Small intestine (tissue), 7 donors: Measurements from ENCODE around the gene UBL4A. TPM values are rescaled to one million over a fixed set of nuclear protein-coding genes. Genes with fewer than 3 reads are reported as not detected.

Experiments used
- DNase-seq, 2 donors: peaks; one replicate each; pipeline versions ENCODE4 v3.0.0 to v3.0.0-alpha.2; 2013
- FAIRE-seq: peaks from 2 replicates; lab custom pipeline; 2012; peaks lifted over from hg19 to GRCh38; lab: Jason Lieb, UNC
- H3K27ac ChIP-seq, 3 donors: one replicate each; pipeline ENCODE4 v1.5.1; 2013; ENCODE audit warnings: low read length in 2 of 3, mild to moderate bottlenecking in 2 of 3, control low read depth in 1 of 3, inconsistent platforms in 1 of 3, low read depth in 1 of 3, moderate library complexity in 1 of 3
- H3K27me3 ChIP-seq, 3 donors: one replicate each; pipeline ENCODE4 v1.6.1; 2013; ENCODE audit warnings: low read length in 3 of 3, inconsistent platforms in 1 of 3; ENCODE audit not compliant: control insufficient read depth in 3 of 3, insufficient read depth in 3 of 3
- H3K36me3 ChIP-seq, 3 donors: one replicate each; pipeline ENCODE4 v1.6.1; 2013; ENCODE audit warnings: low read length in 3 of 3, inconsistent platforms in 1 of 3, low read depth in 1 of 3, mild to moderate bottlenecking in 1 of 3, moderate library complexity in 1 of 3; ENCODE audit not compliant: control insufficient read depth in 3 of 3, insufficient read depth in 2 of 3
- H3K4me1 ChIP-seq, 3 donors: one replicate each; pipeline ENCODE4 v1.6.1; 2013; ENCODE audit warnings: low read length in 2 of 3, inconsistent platforms in 1 of 3, low read depth in 1 of 3, mild to moderate bottlenecking in 1 of 3, moderate library complexity in 1 of 3; ENCODE audit not compliant: control insufficient read depth in 3 of 3, insufficient read depth in 2 of 3
- H3K4me3 ChIP-seq, 3 donors: one replicate each; pipeline ENCODE4 v1.5.1; 2013; ENCODE audit warnings: low read length in 3 of 3, control low read depth in 1 of 3, inconsistent platforms in 1 of 3, low read depth in 1 of 3, mild to moderate bottlenecking in 1 of 3, moderate library complexity in 1 of 3
- H3K9me3 ChIP-seq, 2 donors: one replicate each; pipeline ENCODE4 v1.6.1; 2013; ENCODE audit warnings: low read depth in 1 of 2, low read length in 1 of 2; ENCODE audit not compliant: control insufficient read depth in 2 of 2, insufficient read depth in 1 of 2
- WGBS, 3 donors: extraction: QIAGEN DNeasy Blood & Tissue Kit; methylation state at CpG; one replicate each; pipeline ENCODE4 v1.1.7; 2013; 5-methylcytosine and 5-hydroxymethylcytosine counted together
- polyA plus RNA-seq, 4 donors: library from polyadenylated mRNA; stranded (reverse) in 3 of 4; unstranded in 1 of 4; fragments of 200-250 nt in 3 of 4; fragments of 120-200 nt in 1 of 4; gene quantifications; one replicate each; pipeline versions ENCODE4 v1.2.1 to v1.2.3, GENCODE V29; 2013
- donor health status: healthy with polysubstance abuse.
- donor health status: control.
- donor health status: control.
- donor health status: Bipolar disorder and iron deficiency.
- donor health status: healthy.

UBL4A gene
- polyA plus RNA-seq, 4 donors, result 23.8 to 32.3 (median 28.3) TPM

DNA sequence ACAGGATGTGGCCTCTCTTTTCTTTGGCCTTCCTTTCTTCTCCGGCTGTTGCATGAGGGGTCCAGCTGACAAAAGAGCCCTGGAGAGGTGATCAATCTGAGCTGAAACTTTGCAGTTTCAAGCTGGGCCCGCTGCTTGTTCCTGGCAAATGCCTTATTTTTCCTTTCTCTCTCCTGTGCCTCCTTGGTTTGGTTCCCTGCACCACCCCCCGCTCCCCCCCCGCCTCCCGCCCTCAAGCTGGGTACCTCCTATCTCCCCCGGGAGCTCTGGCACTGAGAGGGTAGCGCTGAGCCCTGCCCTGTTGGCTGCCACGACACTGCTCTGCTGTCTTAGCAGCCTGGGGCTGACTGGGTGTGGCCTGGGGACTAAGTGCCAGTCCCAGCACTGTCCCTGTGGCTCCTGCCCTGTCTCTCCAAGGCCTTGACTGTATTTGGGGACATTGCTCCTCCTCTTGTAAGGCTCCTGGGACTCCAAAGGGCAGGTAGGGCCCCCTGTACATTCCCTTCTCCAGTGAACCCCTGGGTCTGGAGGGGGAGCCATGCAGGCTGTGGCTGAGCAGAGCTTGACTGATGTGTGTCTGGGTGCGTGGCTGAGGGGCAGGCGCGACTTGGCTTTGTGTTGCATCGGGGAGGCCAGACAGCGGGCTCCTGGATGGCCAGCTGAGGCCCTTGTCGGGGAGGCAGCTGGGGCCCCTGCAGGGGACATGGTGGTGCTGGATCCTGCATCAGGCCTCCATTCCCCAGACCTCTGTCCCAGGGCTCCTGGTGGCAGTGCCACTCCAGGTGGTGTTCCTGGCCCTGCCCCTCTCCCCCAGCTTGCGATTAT lies 27.2 kb downstream of the UBL4A start:
- DNase-seq, result peak; percentile 46 to 60
- FAIRE-seq, result no peak
- Histone ChIP-seq H3K36me3 (peaks cover 0 to 39% (median 0%) of the 10 kb centered on the region in 3 donors), H3K4me1 (peaks cover 0 to 6% (median 0%) of the 10 kb centered on the region in 3 donors), H3K27ac (peak overlapping the region in 2 of 3 donors; percentile 54 to 61), H3K9me3 (no peaks in the 10 kb centered on the region), H3K27me3 (no peaks in the 10 kb centered on the region), H3K4me3 (peak overlapping the region; percentile 41 to 85 (median 62))
- WGBS, 3 donors, result 22 to 54% (median 34%) methylated on average over 6 to 15 of the region's 15 CpGs

GRCh38 chrX:154458116-154458953 lies 28.1 kb downstream of the UBL4A start, which contains the start of gene PLXNA3:
TSS of gene PLXNA3 (plus strand) at chrX:154458281. CDS start at chrX:154460184, 1,903 bp downstream.
- Histone ChIP-seq H3K9me3 (no peaks in the 10 kb centered on the region), H3K27ac (peak within 1 kb of the TSS in 2 of 3 donors; percentile 61 to 62), H3K36me3 (peaks cover 0 to 32% (median 0%) of the 10 kb centered on the region in 3 donors), H3K4me1 (peaks cover 0 to 6% (median 0%) of the 10 kb centered on the region in 3 donors), H3K4me3 (peak within 1 kb of the TSS; percentile 41 to 85 (median 62)), H3K27me3 (no peaks in the 10 kb centered on the region)
- 0 to 48% (median 8%) methylated on average over 29 to 88 of the region's 88 CpGs for WGBS, 3 donors
- FAIRE-seq, result no peak
- peak; percentile 36 to 78 for DNase-seq

DNA sequence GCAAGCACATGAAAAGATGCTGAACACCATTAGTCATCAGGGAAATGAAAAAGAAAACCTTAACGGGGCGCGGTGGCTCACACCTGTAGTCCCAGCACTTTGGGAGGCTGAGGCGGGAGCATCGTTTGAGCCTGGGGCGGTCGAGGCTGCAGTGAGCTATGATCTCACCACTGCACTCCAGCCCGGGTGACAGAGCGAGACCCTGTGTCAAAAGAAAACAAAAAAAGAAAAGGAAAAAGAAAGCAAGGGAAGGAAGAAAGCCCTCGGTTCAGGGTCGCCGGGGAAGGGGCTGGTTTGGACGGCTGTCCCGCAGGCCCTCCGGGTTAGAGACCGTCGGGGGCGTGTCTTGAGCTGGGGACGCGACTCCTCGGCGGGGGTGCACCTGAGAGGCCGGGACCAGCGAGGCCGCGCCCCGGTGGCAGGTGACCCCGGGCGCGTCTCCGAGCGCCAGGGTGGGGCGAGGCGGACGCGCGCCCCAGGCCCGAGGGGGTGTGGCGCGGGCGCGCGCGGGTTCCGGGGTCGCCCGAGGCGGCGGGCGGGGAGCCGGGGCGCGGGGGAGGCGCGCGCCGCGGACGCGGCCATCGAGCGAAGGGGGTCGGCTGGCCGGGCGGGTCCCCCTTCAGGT lies 28.8 kb downstream of the UBL4A start:
- peak overlapping the region; percentile 23 to 62 (median 47) for H3K4me3 ChIP-seq
- peaks cover 0 to 6% (median 0%) of the 10 kb centered on the region in 3 donors for H3K4me1 ChIP-seq
- no peaks in the 10 kb centered on the region for H3K27me3 ChIP-seq
- no peak for FAIRE-seq
- DNase-seq, result peak; percentile 59 to 80
- H3K9me3 ChIP-seq, result no peaks in the 10 kb centered on the region
- H3K36me3 ChIP-seq, result peaks cover 0 to 28% (median 0%) of the 10 kb centered on the region in 3 donors
- 2 to 44% (median 17%) methylated on average over 34 to 65 of the region's 65 CpGs for WGBS, 3 donors
- peak overlapping the region in 2 of 3 donors; percentile 53 to 62 for H3K27ac ChIP-seq

DNA sequence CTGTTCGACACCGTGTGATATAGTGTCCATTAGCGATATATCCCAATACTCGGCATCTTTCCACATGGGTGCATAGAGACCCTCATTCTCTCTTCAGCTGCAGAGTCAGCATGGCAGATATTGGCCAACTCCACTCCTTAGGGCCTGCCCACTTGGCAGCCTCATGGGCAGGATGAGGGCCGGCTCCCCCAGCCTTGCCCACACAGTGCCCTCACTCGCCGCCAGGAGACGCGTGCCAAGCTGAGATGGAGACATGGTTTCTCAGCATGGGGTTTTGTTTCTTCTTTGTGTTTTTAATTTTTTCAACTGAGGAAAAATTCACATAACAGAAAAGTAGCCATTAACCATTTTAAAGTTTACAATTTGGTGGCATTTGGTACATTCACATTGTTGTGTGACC lies 33.6 kb downstream of the UBL4A start:
- DNase-seq (no peak), FAIRE-seq (no peak)
- H3K27ac ChIP-seq, result no peak overlapping the region
- H3K4me3 ChIP-seq, result no peak overlapping the region
- no peaks in the 10 kb centered on the region for H3K9me3 ChIP-seq
- H3K36me3 ChIP-seq, result peaks cover 0 to 38% (median 0%) of the 10 kb centered on the region in 3 donors
- 92 to 100% (median 97%) methylated on average over 9 of the region's 9 CpGs for WGBS, 3 donors
- no peaks in the 10 kb centered on the region for H3K27me3 ChIP-seq
- no peaks in the 10 kb centered on the region for H3K4me1 ChIP-seq

DNA sequence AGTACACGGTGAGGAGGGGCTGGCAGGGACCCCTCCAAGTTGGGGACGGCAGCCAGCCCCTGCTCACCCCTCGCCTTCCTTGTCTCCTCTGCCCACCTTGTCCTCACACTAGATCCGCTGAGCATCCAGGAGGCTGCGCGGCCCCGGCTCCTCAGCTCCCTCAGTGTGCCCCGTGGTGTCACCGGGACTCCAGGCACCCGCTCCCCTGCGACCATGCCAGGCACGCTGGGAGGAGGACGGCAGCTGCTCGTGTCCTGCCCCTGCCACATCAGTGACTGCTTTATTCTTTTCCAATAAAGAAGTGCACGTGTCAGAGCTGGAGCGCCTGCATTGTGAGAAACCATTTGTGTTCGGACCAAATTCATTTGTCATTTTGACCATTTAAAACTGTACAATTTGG lies 36.1 kb downstream of the UBL4A start:
- H3K4me1 ChIP-seq, result peaks cover 0 to 1% (median 0%) of the 10 kb centered on the region in 3 donors
- H3K36me3 ChIP-seq, result peaks cover 0 to 60% (median 0%) of the 10 kb centered on the region in 3 donors
- no peaks in the 10 kb centered on the region for H3K9me3 ChIP-seq
- DNase-seq (no peak), FAIRE-seq (no peak)
- WGBS, 3 donors, result 94 to 95% (median 95%) methylated on average over 15 to 17 of the region's 17 CpGs
- H3K4me3 ChIP-seq, result no peak overlapping the region
- no peaks in the 10 kb centered on the region for H3K27me3 ChIP-seq
- H3K27ac ChIP-seq, result no peak overlapping the region

DNA sequence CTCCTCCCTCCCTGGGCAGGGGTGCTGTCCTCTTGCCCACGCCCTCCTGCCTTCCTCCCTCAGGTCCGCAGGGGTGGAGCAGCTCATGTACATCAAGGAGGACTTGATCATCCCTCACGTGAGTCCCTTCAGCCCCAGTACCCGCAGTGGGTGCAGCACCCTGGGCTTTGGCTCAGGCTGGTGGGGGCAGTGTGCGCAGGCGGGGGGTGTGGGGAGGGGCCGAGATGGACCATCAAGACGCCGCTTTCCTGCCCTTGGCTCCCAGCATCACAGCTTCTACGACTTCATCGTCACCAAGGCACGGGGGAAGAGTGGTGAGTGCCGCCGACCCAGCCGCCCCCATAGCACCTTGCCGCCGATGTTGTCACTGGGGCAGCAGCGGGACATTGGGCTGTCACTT lies 36.8 kb downstream of the UBL4A start:
- Histone ChIP-seq H3K27me3 (no peaks in the 10 kb centered on the region), H3K4me1 (peaks cover 0 to 8% (median 0%) of the 10 kb centered on the region in 3 donors), H3K9me3 (no peaks in the 10 kb centered on the region), H3K36me3 (peaks cover 0 to 60% (median 0%) of the 10 kb centered on the region in 3 donors), H3K27ac (no peak overlapping the region), H3K4me3 (no peak overlapping the region)
- FAIRE-seq (no peak), DNase-seq (no peak)
- WGBS, 3 donors, result 88 to 96% (median 96%) methylated on average over 16 to 18 of the region's 18 CpGs

- Histone ChIP-seq H3K27ac (no peak overlapping the region), H3K36me3 (peaks cover 0 to 60% (median 0%) of the 10 kb centered on the region in 3 donors), H3K27me3 (no peaks in the 10 kb centered on the region), H3K4me1 (peaks cover 0 to 12% (median 0%) of the 10 kb centered on the region in 3 donors), H3K4me3 (no peak overlapping the region), H3K9me3 (no peaks in the 10 kb centered on the region)
- no peak for FAIRE-seq
- WGBS, 3 donors, result 91 to 96% (median 93%) methylated on average over 14 of the region's 14 CpGs
- no peak for DNase-seq
Observed at GRCh38 chrX:154448484-154448883, 37.9 kb downstream of the UBL4A start.
